ENCODE measurements around the gene GLS.

GLS gene

DNA sequence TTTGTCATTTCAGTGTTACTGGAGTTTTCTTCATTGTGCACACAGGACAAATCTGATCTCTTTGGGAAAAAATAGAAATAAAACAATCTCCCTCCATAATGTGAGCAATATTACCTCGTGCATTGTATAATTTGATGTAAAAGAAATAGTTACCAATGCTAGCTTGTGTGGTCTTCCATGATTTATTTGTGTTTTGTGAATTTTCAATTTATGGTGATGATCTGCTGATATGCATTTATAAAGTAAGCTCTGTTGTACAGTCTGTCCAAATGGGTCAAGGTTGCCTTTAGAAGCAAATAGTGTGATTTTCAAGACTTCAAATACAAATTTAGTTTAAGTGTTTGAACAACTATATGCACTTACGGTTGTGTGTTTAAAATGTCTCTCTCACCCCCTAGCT lies 82.5 kb downstream of the GLS start:
- H3K9me3 ChIP-seq (ENCODE audit: control insufficient read depth, low read depth, low read length): no peaks in the 10 kb centered on the region
- no peaks in the 10 kb centered on the region for H3K27me3 ChIP-seq (ENCODE audit: control insufficient read depth, insufficient read depth, low read length)
- no peaks in the 10 kb centered on the region for H3K4me1 ChIP-seq (ENCODE audit: control insufficient read depth, low read depth, low read length)
- no peak overlapping the region for H3K9ac ChIP-seq (ENCODE audit: low read length)
- H3K4me3 ChIP-seq (ENCODE audit: low read length): no peak overlapping the region
- no peak overlapping the region for H3K27ac ChIP-seq (ENCODE audit: low read length)
- peaks cover 14% of the 10 kb centered on the region for H3K36me3 ChIP-seq (ENCODE audit: control insufficient read depth, low read depth, low read length)

DNA sequence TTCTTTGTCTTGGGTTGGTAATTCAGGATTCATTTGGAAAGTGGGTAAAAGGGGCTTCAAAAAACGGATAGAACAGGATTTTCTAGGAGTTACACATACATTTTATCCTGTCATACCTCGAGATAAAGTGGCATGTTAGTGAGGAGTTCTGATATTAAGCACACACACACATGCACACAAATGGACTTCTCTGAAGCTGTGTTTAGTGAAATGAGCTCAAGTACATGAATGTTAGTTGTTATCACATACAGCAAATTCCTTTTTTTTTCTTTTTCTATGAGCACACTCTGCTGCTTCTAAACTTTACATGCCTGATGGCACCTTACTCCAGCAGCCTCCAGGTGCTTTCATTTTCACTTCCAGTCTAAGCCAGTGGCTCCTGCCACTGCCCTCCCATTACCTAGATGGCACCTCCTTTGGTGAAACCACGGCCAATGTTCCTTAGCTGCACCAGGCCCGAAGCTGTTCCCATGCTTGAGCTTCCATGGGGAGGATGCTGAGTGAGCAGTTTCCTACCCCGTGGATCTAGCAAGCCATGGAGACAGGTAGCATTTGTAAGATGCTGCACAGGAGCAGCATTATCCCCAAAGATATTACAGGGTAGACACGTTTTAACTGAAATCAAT lies 83.7 kb downstream of the GLS start:
- Histone ChIP-seq H3K9me3 (ENCODE audit: control insufficient read depth, low read depth, low read length) (no peaks in the 10 kb centered on the region), H3K4me1 (ENCODE audit: control insufficient read depth, low read depth, low read length) (no peaks in the 10 kb centered on the region), H3K27me3 (ENCODE audit: control insufficient read depth, insufficient read depth, low read length) (no peaks in the 10 kb centered on the region), H3K4me3 (ENCODE audit: low read length) (no peak overlapping the region), H3K27ac (ENCODE audit: low read length) (no peak overlapping the region), H3K36me3 (ENCODE audit: control insufficient read depth, low read depth, low read length) (peaks cover 21% of the 10 kb centered on the region), H3K9ac (ENCODE audit: low read length) (no peak overlapping the region)

DNA sequence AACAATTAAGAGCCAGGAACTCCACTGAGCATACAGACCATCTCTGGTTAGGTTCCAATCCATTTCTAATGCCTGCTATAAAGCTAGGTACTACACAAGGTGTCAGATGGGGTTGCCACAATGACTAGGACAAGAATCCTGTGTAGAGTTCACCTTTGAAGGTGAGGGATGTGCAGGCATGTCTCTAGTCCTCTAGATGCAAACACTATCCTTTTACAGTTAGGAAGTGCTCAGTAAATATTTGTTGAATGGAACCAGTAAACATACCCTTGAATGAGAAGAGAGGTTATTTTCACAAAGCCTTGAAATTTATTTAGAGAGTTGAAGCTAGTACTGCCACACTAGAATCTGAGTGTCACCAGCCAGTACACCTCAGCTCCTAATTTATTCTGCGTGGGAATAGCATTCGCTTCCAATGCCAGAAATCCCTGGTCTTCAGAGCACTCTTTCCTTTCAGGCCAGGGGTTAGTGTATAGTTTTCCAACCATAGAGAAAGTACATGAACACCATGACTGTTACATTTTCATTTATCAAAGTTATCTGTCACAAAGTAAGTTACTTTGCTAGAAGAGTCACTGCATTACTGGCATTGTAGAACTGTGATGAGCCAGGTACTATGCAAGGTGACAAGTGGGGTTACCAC lies 85.1 kb downstream of the GLS start:
- Histone ChIP-seq H3K36me3 (ENCODE audit: control insufficient read depth, low read depth, low read length) (peaks cover 35% of the 10 kb centered on the region), H3K9me3 (ENCODE audit: control insufficient read depth, low read depth, low read length) (no peaks in the 10 kb centered on the region), H3K9ac (ENCODE audit: low read length) (no peak overlapping the region), H3K27ac (ENCODE audit: low read length) (no peak overlapping the region), H3K4me3 (ENCODE audit: low read length) (no peak overlapping the region), H3K4me1 (ENCODE audit: control insufficient read depth, low read depth, low read length) (no peaks in the 10 kb centered on the region), H3K27me3 (ENCODE audit: control insufficient read depth, insufficient read depth, low read length) (no peaks in the 10 kb centered on the region)

DNA sequence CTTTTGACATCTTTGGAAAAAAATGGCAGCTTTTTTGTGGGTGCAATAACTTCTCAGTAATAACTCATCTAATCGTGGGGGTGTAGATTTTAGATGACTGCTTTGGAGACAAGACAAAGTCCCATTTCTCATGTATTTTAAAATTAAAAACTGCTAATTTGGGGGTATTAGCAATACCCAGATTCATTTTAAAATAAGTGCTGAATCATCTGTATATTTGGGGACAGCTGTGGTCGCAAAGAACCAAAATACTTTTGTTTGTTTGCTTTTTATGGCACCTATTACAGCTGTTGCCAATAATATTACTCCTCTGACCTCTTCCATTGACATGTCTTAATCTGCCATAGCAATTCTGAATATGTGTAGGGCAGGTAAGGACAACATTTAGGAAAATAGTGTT lies 87.9 kb downstream of the GLS start:
- Histone ChIP-seq H3K9ac (ENCODE audit: low read length) (no peak overlapping the region), H3K27me3 (ENCODE audit: control insufficient read depth, insufficient read depth, low read length) (no peaks in the 10 kb centered on the region), H3K4me1 (ENCODE audit: control insufficient read depth, low read depth, low read length) (no peaks in the 10 kb centered on the region), H3K4me3 (ENCODE audit: low read length) (no peak overlapping the region), H3K36me3 (ENCODE audit: control insufficient read depth, low read depth, low read length) (peaks cover 48% of the 10 kb centered on the region), H3K27ac (ENCODE audit: low read length) (no peak overlapping the region), H3K9me3 (ENCODE audit: control insufficient read depth, low read depth, low read length) (no peaks in the 10 kb centered on the region)

DNA sequence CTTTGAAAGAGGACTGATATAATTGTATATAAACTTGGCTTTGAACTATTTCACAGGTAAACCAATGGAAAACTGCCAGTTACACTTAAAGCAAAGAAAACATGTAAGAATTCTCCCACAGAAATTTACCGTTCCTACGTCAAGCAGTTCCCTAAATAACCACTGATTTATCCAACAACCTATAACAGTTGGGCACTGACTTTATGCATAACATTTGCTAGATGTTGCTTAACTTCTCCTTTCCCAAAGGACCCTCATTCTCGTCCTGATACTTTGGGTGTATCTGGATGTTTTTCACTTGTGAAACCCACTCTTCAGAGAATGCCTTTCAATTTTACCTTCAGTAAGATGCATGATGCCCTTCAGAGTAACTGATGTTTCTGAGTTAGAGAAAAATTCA lies 89.5 kb downstream of the GLS start:
- H3K9me3 ChIP-seq (ENCODE audit: control insufficient read depth, low read depth, low read length): no peaks in the 10 kb centered on the region
- peaks cover 64% of the 10 kb centered on the region for H3K36me3 ChIP-seq (ENCODE audit: control insufficient read depth, low read depth, low read length)
- no peak overlapping the region for H3K27ac ChIP-seq (ENCODE audit: low read length)
- H3K27me3 ChIP-seq (ENCODE audit: control insufficient read depth, insufficient read depth, low read length): no peaks in the 10 kb centered on the region
- H3K9ac ChIP-seq (ENCODE audit: low read length): no peak overlapping the region
- no peak overlapping the region for H3K4me3 ChIP-seq (ENCODE audit: low read length)
- no peaks in the 10 kb centered on the region for H3K4me1 ChIP-seq (ENCODE audit: control insufficient read depth, low read depth, low read length)

DNA sequence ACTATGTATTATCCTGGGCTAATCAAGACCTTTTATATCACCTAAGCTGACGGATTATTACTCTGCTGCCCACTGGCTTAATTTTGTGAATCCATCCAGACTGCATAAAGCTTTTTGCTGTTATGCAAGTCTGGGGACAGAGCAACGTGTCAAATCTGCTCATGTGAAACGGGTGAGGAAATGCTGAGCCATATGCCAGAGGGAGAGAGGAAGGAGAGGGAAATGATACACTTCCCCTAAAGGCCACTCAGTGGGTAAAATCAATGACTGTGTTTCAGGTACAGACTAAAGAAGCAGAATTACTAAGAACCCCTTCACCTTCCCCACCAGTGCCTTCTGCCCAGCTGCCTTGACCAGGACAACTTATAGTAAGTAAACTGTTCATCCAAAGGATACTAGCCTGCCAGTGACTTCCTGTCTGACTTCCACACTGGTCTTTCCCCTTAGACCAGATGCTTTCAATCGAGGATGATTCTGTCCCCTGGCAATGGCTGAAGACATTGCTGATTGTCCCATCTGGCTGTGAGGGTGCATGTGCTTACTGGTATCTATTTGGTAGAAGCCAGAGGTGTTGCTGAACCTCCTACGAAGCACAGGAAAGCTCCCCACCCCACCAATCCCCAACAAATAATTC lies 90.4 kb downstream of the GLS start:
- H3K36me3 ChIP-seq (ENCODE audit: control insufficient read depth, low read depth, low read length): peaks cover 70% of the 10 kb centered on the region
- H3K9me3 ChIP-seq (ENCODE audit: control insufficient read depth, low read depth, low read length): no peaks in the 10 kb centered on the region
- H3K27ac ChIP-seq (ENCODE audit: low read length): no peak overlapping the region
- no peaks in the 10 kb centered on the region for H3K4me1 ChIP-seq (ENCODE audit: control insufficient read depth, low read depth, low read length)
- H3K27me3 ChIP-seq (ENCODE audit: control insufficient read depth, insufficient read depth, low read length): no peaks in the 10 kb centered on the region
- H3K4me3 ChIP-seq (ENCODE audit: low read length): no peak overlapping the region
- H3K9ac ChIP-seq (ENCODE audit: low read length): no peak overlapping the region

DNA sequence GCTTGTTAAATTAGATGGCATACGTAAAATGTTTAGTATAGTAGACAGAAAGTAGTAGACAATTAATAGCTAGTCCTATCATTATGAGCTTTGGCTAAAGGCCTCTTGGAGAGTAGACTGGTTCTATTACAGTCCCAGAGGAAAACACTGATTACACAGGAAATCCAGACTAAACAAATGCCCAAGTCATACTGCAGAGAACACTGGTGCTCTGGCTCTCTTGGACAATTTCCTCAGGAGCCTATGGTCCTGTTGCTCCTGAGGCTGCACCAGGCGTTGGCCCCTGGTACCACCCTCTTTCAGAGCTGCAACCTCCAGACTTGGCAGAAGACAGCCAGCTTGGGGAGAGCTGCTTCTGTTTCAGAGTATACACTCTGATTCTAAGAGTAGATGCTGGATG lies 91.6 kb downstream of the GLS start:
- Histone ChIP-seq H3K9ac (ENCODE audit: low read length) (no peak overlapping the region), H3K4me3 (ENCODE audit: low read length) (no peak overlapping the region), H3K27ac (ENCODE audit: low read length) (no peak overlapping the region), H3K36me3 (ENCODE audit: control insufficient read depth, low read depth, low read length) (peaks cover 78% of the 10 kb centered on the region), H3K9me3 (ENCODE audit: control insufficient read depth, low read depth, low read length) (no peaks in the 10 kb centered on the region), H3K27me3 (ENCODE audit: control insufficient read depth, insufficient read depth, low read length) (no peaks in the 10 kb centered on the region), H3K4me1 (ENCODE audit: control insufficient read depth, low read depth, low read length) (no peaks in the 10 kb centered on the region)

DNA sequence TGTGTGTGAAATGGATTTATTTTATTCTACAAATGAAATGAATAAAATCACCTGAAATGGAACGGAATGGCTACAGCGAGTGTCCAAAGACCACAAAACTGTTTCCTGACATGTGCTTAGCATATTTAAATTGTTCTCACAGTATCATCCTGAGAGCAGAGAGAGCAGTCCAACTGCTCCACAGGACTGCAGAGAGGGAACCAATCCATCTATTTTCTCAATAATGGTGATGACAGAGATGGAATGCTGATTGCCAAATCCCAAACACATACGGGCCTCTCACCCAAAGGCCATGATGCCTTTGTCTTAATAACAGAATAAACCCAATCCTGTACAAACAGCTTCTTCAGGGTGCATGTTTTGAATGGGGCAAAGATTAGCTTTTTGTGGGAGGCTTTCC lies 92.2 kb downstream of the GLS start:
- Histone ChIP-seq H3K4me3 (ENCODE audit: low read length) (no peak overlapping the region), H3K27me3 (ENCODE audit: control insufficient read depth, insufficient read depth, low read length) (no peaks in the 10 kb centered on the region), H3K27ac (ENCODE audit: low read length) (no peak overlapping the region), H3K9me3 (ENCODE audit: control insufficient read depth, low read depth, low read length) (no peaks in the 10 kb centered on the region), H3K36me3 (ENCODE audit: control insufficient read depth, low read depth, low read length) (peaks cover 83% of the 10 kb centered on the region), H3K4me1 (ENCODE audit: control insufficient read depth, low read depth, low read length) (no peaks in the 10 kb centered on the region), H3K9ac (ENCODE audit: low read length) (no peak overlapping the region)

DNA sequence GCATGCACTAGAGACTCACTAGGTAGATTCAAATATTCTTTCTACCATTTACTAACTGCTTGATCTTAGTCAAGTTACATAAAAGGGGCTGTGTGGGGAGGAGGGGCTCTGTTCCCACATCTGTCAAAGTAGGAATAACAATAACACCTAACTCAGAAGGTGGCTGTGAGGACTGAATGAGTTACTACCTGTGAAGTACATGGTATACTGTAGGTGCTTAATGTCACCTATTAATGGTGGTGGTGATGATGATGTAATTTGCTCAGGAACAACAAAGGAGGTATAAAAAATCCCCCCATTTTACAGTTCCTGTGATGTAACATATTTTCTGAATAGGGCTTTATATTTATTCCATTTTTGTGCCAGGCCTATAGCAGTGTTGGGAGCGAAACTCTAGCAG lies 92.6 kb downstream of the GLS start:
- peaks cover 83% of the 10 kb centered on the region for H3K36me3 ChIP-seq (ENCODE audit: control insufficient read depth, low read depth, low read length)
- no peak overlapping the region for H3K4me3 ChIP-seq (ENCODE audit: low read length)
- no peaks in the 10 kb centered on the region for H3K9me3 ChIP-seq (ENCODE audit: control insufficient read depth, low read depth, low read length)
- H3K9ac ChIP-seq (ENCODE audit: low read length): no peak overlapping the region
- H3K27me3 ChIP-seq (ENCODE audit: control insufficient read depth, insufficient read depth, low read length): no peaks in the 10 kb centered on the region
- no peaks in the 10 kb centered on the region for H3K4me1 ChIP-seq (ENCODE audit: control insufficient read depth, low read depth, low read length)
- no peak overlapping the region for H3K27ac ChIP-seq (ENCODE audit: low read length)

DNA sequence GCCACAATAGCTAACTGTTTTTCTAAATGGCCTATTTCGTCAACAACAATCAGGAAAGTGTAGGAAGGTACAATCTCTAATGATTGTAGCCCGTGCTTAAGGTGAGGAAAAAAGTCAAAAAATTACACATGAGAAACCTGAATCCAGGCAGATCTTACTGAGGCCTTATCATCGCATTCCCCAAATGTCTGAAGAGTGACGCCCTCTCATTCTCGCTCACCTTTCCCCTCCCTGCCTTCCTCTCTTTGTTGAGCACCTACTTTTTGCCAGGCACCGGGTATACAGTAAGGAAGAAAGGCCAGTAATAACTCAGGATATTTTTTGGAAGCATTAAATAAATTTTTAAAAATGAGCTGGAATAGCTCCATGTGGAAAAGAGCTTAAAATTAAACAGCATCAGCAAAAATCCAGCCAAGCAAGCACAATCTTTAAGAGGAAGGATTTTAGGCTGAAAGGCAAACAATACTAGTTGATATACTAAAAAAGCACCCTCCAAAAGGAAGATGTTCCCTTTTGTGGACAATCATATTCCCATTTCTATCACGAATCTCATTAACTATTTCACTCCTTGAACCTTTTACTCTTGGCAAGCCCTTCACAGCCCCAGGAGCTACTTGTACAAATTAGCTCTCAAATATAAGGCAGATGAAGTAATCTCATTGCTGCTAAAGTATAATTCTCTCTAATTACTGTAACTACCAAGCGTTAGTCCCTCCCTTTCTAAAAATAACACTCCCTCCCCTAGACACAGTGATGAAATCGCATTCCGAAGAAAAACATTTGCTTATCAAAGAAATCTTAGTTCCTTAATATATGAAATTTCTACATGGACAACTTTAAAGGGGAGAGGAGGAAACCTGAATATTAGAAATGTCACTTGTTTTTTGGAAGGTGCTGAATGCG lies 93.4 kb downstream of the GLS start:
- Histone ChIP-seq H3K4me1 (ENCODE audit: control insufficient read depth, low read depth, low read length) (no peaks in the 10 kb centered on the region), H3K36me3 (ENCODE audit: control insufficient read depth, low read depth, low read length) (peaks cover 89% of the 10 kb centered on the region)

DNA sequence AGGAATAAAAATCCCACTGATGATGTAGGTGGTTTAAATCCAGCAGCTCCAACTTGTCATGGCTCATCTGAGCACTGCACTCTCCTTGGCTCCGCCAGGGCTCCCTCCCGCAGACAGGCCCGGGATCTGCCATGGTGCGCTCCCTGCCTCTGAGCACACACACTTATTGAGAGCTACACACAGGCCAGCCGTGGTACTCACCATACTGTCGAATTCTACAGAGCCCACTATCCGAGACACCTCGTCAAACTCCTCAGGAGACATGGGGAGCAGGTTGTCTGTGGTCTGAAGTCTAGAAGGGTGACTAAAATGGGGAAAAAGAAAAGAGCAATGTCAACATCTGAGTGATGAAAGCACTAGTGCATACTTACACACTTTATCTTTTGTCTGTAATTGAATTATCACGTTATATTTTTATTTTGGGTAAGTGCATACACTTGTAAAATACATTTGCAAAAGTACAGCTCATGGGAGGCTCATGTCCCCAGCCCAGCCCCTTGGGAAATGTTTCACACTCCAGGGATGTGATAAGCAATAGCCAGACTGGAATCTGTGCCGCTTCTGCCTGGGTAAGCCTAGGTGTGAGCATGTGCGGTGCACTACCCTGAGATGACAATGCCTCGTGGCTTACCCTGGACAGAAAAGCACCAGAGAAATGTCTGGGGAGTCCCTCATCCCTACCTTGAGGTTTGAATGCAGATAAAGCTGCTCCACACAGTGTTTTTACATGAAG lies 94.2 kb downstream of the GLS start:
- Histone ChIP-seq H3K36me3 (ENCODE audit: control insufficient read depth, low read depth, low read length) (peaks cover 89% of the 10 kb centered on the region), H3K9ac (ENCODE audit: low read length) (no peak overlapping the region), H3K27me3 (ENCODE audit: control insufficient read depth, insufficient read depth, low read length) (no peaks in the 10 kb centered on the region), H3K4me3 (ENCODE audit: low read length) (no peak overlapping the region), H3K9me3 (ENCODE audit: control insufficient read depth, low read depth, low read length) (no peaks in the 10 kb centered on the region), H3K4me1 (ENCODE audit: control insufficient read depth, low read depth, low read length) (no peaks in the 10 kb centered on the region), H3K27ac (ENCODE audit: low read length) (no peak overlapping the region)

More for the DNA sequence above, 93.4 kb downstream of the GLS start:
- no peaks in the 10 kb centered on the region for H3K27me3 ChIP-seq (ENCODE audit: control insufficient read depth, insufficient read depth, low read length)
- H3K9me3 ChIP-seq (ENCODE audit: control insufficient read depth, low read depth, low read length): no peaks in the 10 kb centered on the region
- no peak overlapping the region for H3K4me3 ChIP-seq (ENCODE audit: low read length)
- no peak overlapping the region for H3K9ac ChIP-seq (ENCODE audit: low read length)
- H3K27ac ChIP-seq (ENCODE audit: low read length): no peak overlapping the region
